WTC11 (cell line): Measurements from ENCODE around the gene TDRD9. TPM values are rescaled to one million over a fixed set of nuclear protein-coding genes. Genes with fewer than 3 reads are reported as not detected.

Experiments
- ATAC-seq: fragments of 200-7000 bp; cut with Tn5 transposase; 2 replicates; pipeline ENCODE4 v1.10.0; 2021; ENCODE audit warnings: mild to moderate bottlenecking, moderate library complexity
- CTCF ChIA-PET: fragments of 300-600 bp; sonication (Branson Sonifier 250); formaldehyde crosslinking; loops from one replicate; lab custom pipeline; 2021; ENCODE audit warnings: antibody characterized with exemption; lab: Charles Lee
- POLR2A ChIA-PET: fragments of 350-600 bp; sonication (Branson Sonifier 250); formaldehyde crosslinking; loops from one replicate; lab custom pipeline; 2021; ENCODE audit warnings: antibody characterized with exemption; lab: Charles Lee
- DNase-seq: peaks from one replicate; pipeline ENCODE4 v3.0.0; 2021; ENCODE audit warnings: low spot score
- H3K27ac Mint-ChIP-seq: 2 replicates; pipeline ENCODE4 v1.8.0; 2021; ENCODE audit warnings: mixed read lengths
- H3K27me3 Mint-ChIP-seq: 2 replicates; pipeline ENCODE4 v1.8.0; 2021; ENCODE audit warnings: low read depth, mild to moderate bottlenecking, moderate library complexity, mixed read lengths
- H3K36me3 Mint-ChIP-seq: 2 replicates; pipeline ENCODE4 v1.8.0; 2021; ENCODE audit warnings: mixed read lengths
- H3K4me1 Mint-ChIP-seq: 2 replicates; pipeline ENCODE4 v1.8.0; 2022; ENCODE audit warnings: mixed read lengths
- H3K4me3 Mint-ChIP-seq: 2 replicates; pipeline ENCODE4 v1.8.0; 2021; ENCODE audit warnings: mild to moderate bottlenecking, moderate library complexity, mixed read lengths
- H3K9me3 Mint-ChIP-seq: 2 replicates; pipeline ENCODE4 v1.8.0; 2021; ENCODE audit warnings: mixed read lengths
- ATF1 ChIP-seq: sonication (generic); formaldehyde crosslinking; IDR thresholded peaks from 2 replicates; pipeline ENCODE4 v1.8.1; 2023; ENCODE audit warnings: mild to moderate bottlenecking, moderate library complexity, missing genetic modification reagents
- ATF3 ChIP-seq: sonication (generic); formaldehyde crosslinking; conservative IDR thresholded peaks from 2 replicates; pipeline ENCODE4 v1.8.1; 2022; ENCODE audit warnings: mild to moderate bottlenecking, missing genetic modification reagents
- CBFB ChIP-seq: sonication (generic); formaldehyde crosslinking; IDR thresholded peaks from 2 replicates; pipeline ENCODE4 v1.8.1; 2022; ENCODE audit warnings: mild to moderate bottlenecking, low read depth, missing genetic modification reagents
- ETV6 ChIP-seq: sonication (generic); formaldehyde crosslinking; IDR thresholded peaks from 2 replicates; pipeline ENCODE4 v1.8.1; 2022; ENCODE audit warnings: mild to moderate bottlenecking, missing genetic modification reagents
- GABPB1 ChIP-seq: sonication (generic); formaldehyde crosslinking; IDR thresholded peaks from 2 replicates; pipeline ENCODE4 v1.8.1; 2023; ENCODE audit warnings: mild to moderate bottlenecking, missing genetic modification reagents
- NFATC4 ChIP-seq: fragments of 250-450 bp; sonication (Bioruptor Pico); IDR thresholded peaks from 2 replicates; pipeline ENCODE4 v1.9.0; 2021; ENCODE audit warnings: mild to moderate bottlenecking
- NR2C2 ChIP-seq: sonication (generic); formaldehyde crosslinking; IDR thresholded peaks from 2 replicates; pipeline ENCODE4 v1.8.0; 2022; ENCODE audit warnings: mild to moderate bottlenecking, missing genetic modification reagents
- PREB ChIP-seq: sonication (generic); formaldehyde crosslinking; IDR thresholded peaks from 2 replicates; pipeline ENCODE4 v1.8.1; 2022; ENCODE audit warnings: mild to moderate bottlenecking, missing genetic modification reagents, moderate library complexity, borderline replicate concordance
- PRRX2 ChIP-seq: fragments of 250-450 bp; sonication (Bioruptor Pico); IDR thresholded peaks from 2 replicates; pipeline ENCODE4 v1.8.0; 2021; ENCODE audit warnings: mild to moderate bottlenecking
- TEAD1 ChIP-seq: sonication (generic); formaldehyde crosslinking; IDR thresholded peaks from 2 replicates; pipeline ENCODE4 v1.8.0; 2022; ENCODE audit warnings: mild to moderate bottlenecking, missing genetic modification reagents
- ZMAT4 ChIP-seq: fragments of 250-450 bp; sonication (Bioruptor Pico); IDR thresholded peaks from 2 replicates; pipeline ENCODE4 v1.9.0; 2021; ENCODE audit warnings: mild to moderate bottlenecking
- ZNF138 ChIP-seq: sonication (generic); formaldehyde crosslinking; conservative IDR thresholded peaks from 2 replicates; pipeline ENCODE4 v1.8.1; 2022; ENCODE audit warnings: mild to moderate bottlenecking, moderate library complexity, missing genetic modification reagents
- ZNF219 ChIP-seq: sonication (generic); formaldehyde crosslinking; IDR thresholded peaks from 2 replicates; pipeline ENCODE4 v1.8.0; 2023; ENCODE audit warnings: missing genetic modification reagents, mild to moderate bottlenecking, borderline replicate concordance
- ZNF396 ChIP-seq: fragments of 250-450 bp; sonication (Bioruptor Pico); IDR thresholded peaks from 2 replicates; pipeline ENCODE4 v1.8.0; 2021; ENCODE audit warnings: mild to moderate bottlenecking, moderate library complexity, borderline replicate concordance
- ZNF416 ChIP-seq: fragments of 250-450 bp; sonication (Bioruptor Pico); IDR thresholded peaks from 2 replicates; pipeline ENCODE4 v1.9.0; 2021; ENCODE audit warnings: mild to moderate bottlenecking, inconsistent platforms
- ZNF423 ChIP-seq: fragments of 250-450 bp; sonication (Bioruptor Pico); IDR thresholded peaks from 2 replicates; pipeline ENCODE4 v2.1.2; 2022; ENCODE audit warnings: mild to moderate bottlenecking, moderate library complexity
- ZNF671 ChIP-seq: fragments of 250-450 bp; sonication (Bioruptor Pico); IDR thresholded peaks from 2 replicates; pipeline ENCODE4 v1.8.0; 2021; ENCODE audit warnings: mild to moderate bottlenecking
- total RNA-seq: library from RNA; stranded (reverse); gene quantifications from 3 replicates; pipeline ENCODE4 v1.2.3, GENCODE V29; 2021
- TF ChIP-seq, protein P1 (sequence below): fragments of 250-450 bp; sonication (Bioruptor Pico); IDR thresholded peaks from 2 replicates; pipeline ENCODE4 v1.9.0; 2021; ENCODE audit warnings: mild to moderate bottlenecking, borderline replicate concordance
- TF ChIP-seq, protein P2 (sequence below): sonication (generic); formaldehyde crosslinking; IDR thresholded peaks from 2 replicates; pipeline ENCODE4 v1.8.0; 2022; ENCODE audit warnings: missing genetic modification reagents
- TF ChIP-seq, protein P3 (sequence below): sonication (generic); formaldehyde crosslinking; conservative IDR thresholded peaks from 2 replicates; pipeline ENCODE4 v1.8.1; 2023; ENCODE audit warnings: mild to moderate bottlenecking, low read depth, missing genetic modification reagents, moderate library complexity

The TDRD9 gene
- total RNA-seq, 1 experiment from 2014 or later = 0.17 TPM

DNA sequence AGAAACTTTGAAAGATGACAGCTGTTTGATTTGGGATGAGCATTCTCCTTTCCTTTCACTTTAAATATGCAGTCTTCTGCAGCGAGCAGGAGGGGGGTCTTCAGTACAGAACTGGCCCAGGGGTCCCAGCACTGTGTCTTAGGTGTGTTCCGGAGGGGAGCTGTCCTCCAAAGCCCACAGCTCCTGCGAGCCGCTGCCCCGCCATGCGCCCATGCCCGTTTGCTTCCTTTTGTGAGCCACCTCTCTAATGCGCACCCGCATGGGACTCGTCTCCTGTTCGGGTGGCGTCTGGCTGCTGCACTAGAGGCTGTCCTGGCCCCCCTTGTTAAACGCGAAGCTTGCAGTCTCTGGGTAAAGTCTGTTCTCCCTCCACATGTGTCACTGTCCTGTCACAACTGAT, 108.8 kb downstream of the TDRD9 start (continued):
- TF ChIP-seq, protein P1, sequence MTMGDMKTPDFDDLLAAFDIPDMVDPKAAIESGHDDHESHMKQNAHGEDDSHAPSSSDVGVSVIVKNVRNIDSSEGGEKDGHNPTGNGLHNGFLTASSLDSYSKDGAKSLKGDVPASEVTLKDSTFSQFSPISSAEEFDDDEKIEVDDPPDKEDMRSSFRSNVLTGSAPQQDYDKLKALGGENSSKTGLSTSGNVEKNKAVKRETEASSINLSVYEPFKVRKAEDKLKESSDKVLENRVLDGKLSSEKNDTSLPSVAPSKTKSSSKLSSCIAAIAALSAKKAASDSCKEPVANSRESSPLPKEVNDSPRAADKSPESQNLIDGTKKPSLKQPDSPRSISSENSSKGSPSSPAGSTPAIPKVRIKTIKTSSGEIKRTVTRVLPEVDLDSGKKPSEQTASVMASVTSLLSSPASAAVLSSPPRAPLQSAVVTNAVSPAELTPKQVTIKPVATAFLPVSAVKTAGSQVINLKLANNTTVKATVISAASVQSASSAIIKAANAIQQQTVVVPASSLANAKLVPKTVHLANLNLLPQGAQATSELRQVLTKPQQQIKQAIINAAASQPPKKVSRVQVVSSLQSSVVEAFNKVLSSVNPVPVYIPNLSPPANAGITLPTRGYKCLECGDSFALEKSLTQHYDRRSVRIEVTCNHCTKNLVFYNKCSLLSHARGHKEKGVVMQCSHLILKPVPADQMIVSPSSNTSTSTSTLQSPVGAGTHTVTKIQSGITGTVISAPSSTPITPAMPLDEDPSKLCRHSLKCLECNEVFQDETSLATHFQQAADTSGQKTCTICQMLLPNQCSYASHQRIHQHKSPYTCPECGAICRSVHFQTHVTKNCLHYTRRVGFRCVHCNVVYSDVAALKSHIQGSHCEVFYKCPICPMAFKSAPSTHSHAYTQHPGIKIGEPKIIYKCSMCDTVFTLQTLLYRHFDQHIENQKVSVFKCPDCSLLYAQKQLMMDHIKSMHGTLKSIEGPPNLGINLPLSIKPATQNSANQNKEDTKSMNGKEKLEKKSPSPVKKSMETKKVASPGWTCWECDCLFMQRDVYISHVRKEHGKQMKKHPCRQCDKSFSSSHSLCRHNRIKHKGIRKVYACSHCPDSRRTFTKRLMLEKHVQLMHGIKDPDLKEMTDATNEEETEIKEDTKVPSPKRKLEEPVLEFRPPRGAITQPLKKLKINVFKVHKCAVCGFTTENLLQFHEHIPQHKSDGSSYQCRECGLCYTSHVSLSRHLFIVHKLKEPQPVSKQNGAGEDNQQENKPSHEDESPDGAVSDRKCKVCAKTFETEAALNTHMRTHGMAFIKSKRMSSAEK (CRISPR knock-in tag) = no peak

DNA sequence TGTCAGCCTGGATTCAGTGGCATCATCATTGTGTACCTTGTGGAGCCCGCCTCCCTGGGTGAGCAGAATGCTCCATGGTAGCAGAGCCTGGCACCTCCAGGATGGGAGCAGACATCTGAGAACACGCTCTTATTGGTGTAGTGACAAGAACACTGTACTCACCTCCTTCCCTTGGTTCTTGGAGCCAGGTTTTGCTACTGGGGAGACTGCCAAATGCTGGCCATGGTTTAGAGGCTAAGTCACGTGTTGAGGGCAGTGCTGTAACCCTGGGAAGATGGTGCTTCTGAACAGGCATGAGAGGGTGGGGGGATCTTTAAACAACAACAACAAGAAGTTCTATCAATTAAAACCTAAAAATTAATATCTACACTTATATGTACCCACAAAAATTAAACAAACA, 109.6 kb downstream of the TDRD9 start:
- no peak for DNase-seq
- no peak overlapping the region for H3K4me3 Mint-ChIP-seq
- ChIA-PET POLR2A (no interaction called here), CTCF (no interaction called here)
- no peaks in the 10 kb centered on the region for H3K36me3 Mint-ChIP-seq
- H3K27me3 Mint-ChIP-seq = no peaks in the 10 kb centered on the region
- TF ChIP-seq GABPB1 (CRISPR knock-in tag) (no peak), ZNF396 (CRISPR knock-in tag) (no peak), ZNF671 (no peak), ZNF219 (CRISPR knock-in tag) (no peak), PREB (CRISPR knock-in tag) (no peak)
- TF ChIP-seq, protein P2, sequence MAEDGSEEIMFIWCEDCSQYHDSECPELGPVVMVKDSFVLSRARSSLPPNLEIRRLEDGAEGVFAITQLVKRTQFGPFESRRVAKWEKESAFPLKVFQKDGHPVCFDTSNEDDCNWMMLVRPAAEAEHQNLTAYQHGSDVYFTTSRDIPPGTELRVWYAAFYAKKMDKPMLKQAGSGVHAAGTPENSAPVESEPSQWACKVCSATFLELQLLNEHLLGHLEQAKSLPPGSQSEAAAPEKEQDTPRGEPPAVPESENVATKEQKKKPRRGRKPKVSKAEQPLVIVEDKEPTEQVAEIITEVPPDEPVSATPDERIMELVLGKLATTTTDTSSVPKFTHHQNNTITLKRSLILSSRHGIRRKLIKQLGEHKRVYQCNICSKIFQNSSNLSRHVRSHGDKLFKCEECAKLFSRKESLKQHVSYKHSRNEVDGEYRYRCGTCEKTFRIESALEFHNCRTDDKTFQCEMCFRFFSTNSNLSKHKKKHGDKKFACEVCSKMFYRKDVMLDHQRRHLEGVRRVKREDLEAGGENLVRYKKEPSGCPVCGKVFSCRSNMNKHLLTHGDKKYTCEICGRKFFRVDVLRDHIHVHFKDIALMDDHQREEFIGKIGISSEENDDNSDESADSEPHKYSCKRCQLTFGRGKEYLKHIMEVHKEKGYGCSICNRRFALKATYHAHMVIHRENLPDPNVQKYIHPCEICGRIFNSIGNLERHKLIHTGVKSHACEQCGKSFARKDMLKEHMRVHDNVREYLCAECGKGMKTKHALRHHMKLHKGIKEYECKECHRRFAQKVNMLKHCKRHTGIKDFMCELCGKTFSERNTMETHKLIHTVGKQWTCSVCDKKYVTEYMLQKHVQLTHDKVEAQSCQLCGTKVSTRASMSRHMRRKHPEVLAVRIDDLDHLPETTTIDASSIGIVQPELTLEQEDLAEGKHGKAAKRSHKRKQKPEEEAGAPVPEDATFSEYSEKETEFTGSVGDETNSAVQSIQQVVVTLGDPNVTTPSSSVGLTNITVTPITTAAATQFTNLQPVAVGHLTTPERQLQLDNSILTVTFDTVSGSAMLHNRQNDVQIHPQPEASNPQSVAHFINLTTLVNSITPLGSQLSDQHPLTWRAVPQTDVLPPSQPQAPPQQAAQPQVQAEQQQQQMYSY (CRISPR knock-in tag) = no peak
- no peaks in the 10 kb centered on the region for H3K9me3 Mint-ChIP-seq
- ATAC-seq = no peak
- H3K4me1 Mint-ChIP-seq = peaks cover 10% of the 10 kb centered on the region
- no peak overlapping the region for H3K27ac Mint-ChIP-seq

GRCh38 chr14:104039214-104039613, 111.0 kb downstream of the TDRD9 start:
- Mint-ChIP-seq H3K4me3 (no peak overlapping the region), H3K27me3 (no peaks in the 10 kb centered on the region), H3K27ac (no peak overlapping the region), H3K9me3 (no peaks in the 10 kb centered on the region), H3K4me1 (peaks cover 6% of the 10 kb centered on the region), H3K36me3 (no peaks in the 10 kb centered on the region)
- no peak for TF ChIP-seq TEAD1 (CRISPR knock-in tag)
- no peak for TF ChIP-seq ETV6 (CRISPR knock-in tag)
- no peak for TF ChIP-seq ZNF138 (CRISPR knock-in tag)
- no peak for TF ChIP-seq ATF3 (CRISPR knock-in tag)
- no peak for TF ChIP-seq ATF1 (CRISPR knock-in tag)
- no peak for TF ChIP-seq NFATC4 (CRISPR knock-in tag)
- TF ChIP-seq, protein P3, sequence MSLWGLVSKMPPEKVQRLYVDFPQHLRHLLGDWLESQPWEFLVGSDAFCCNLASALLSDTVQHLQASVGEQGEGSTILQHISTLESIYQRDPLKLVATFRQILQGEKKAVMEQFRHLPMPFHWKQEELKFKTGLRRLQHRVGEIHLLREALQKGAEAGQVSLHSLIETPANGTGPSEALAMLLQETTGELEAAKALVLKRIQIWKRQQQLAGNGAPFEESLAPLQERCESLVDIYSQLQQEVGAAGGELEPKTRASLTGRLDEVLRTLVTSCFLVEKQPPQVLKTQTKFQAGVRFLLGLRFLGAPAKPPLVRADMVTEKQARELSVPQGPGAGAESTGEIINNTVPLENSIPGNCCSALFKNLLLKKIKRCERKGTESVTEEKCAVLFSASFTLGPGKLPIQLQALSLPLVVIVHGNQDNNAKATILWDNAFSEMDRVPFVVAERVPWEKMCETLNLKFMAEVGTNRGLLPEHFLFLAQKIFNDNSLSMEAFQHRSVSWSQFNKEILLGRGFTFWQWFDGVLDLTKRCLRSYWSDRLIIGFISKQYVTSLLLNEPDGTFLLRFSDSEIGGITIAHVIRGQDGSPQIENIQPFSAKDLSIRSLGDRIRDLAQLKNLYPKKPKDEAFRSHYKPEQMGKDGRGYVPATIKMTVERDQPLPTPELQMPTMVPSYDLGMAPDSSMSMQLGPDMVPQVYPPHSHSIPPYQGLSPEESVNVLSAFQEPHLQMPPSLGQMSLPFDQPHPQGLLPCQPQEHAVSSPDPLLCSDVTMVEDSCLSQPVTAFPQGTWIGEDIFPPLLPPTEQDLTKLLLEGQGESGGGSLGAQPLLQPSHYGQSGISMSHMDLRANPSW (CRISPR knock-in tag) = no peak
- no peak for TF ChIP-seq PRRX2 (CRISPR knock-in tag)
- TF ChIP-seq ZNF423 (CRISPR knock-in tag) = no peak
- no peak for TF ChIP-seq ZNF671
- TF ChIP-seq ZNF416 (CRISPR knock-in tag) = no peak
- no peak for TF ChIP-seq ZMAT4 (CRISPR knock-in tag)
- no peak for TF ChIP-seq NR2C2 (CRISPR knock-in tag)
- TF ChIP-seq CBFB = no peak
- ChIA-PET POLR2A (no interaction called here), CTCF (no interaction called here)
- DNase-seq (no peak), ATAC-seq (no peak)
